Measurements from ENCODE around the gene RPRD2.
"Not testable (repeated sequence)": the region's sequence is repeated elsewhere in the genome, so short reads cannot be mapped to it uniquely, and the experiment has no call there.

RPRD2 gene

DNA sequence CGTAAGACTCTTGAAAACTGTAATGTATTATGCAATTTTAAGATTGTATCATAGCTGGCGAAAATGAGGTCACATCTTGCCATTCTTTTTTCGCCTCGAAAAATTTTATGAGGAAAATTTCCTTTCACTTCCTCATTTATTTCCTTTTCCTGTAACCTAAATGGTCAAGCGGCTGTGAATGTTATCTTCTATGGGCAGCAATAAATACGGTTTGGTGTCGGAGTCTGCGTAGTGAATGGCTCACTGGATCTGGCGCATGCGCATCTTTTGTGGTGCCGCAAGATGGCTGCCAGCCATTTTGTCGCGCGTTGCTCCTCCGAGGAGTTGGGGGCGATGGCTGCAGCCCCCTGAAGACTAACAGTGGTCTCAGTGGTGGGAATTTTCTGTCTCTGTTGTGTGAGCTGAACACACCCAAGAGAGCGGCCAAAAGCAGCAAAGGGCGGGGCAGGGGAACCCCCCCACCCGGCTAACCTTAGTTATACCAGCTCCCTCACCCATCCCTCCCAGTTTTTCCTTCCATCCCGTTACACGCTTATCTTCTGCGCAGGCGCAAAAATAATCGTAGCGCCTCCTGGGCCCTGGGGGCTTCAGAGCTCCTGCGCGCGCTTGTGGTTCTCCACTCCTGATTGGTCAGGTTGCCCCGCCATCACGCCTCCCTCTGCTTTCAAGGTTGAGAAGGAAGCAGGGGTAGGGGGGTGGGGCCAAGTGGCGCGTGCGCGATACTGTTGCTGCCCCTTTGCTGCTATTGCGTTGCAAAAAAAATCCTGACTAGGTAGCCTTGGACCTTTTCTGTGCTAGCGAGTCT lies at the start of gene RPRD2:
RPRD2 (plus strand) TSS at position 722 of the 805 bp plus-strand sequence. CDS start 568 bp downstream, outside the sequence.
- H3K4me3 ChIP-seq: peak within 1 kb of the TSS; percentile 71 to 82 (median 76)
- peak within 1 kb of the TSS; percentile 85 to 100 (median 94) for H3K27ac ChIP-seq

DNA sequence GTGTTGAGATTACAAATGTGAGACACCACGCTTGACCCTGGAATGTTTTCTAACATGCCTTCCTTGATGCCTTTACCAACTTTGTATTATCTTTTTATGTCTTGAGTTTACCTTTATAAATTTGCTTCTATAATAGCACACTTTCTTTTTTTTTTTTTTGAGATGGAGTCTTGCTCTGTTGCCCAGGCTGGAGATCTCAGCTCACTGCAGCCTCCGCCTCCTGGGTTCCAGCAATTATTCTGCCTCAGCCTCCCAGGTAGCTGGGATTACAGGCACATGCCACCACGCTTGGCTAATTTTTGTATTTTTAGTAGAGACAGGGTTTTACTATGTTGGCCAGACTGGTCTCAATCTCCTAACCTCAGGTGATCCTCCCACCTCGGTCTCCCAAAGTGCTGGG lies 49.3 kb upstream of the RPRD2 start:
- H3K4me3 ChIP-seq, H3K27ac ChIP-seq: not testable (repeated sequence)

- peak overlapping the region; percentile 51 to 88 (median 67) for H3K4me3 ChIP-seq
- H3K27ac ChIP-seq: peak overlapping the region in 20 of 21 experiments; percentile 22 to 96 (median 88)
These were observed 43.3 kb upstream of the RPRD2 start for GRCh38 chr1:150320667-150320978.

DNA sequence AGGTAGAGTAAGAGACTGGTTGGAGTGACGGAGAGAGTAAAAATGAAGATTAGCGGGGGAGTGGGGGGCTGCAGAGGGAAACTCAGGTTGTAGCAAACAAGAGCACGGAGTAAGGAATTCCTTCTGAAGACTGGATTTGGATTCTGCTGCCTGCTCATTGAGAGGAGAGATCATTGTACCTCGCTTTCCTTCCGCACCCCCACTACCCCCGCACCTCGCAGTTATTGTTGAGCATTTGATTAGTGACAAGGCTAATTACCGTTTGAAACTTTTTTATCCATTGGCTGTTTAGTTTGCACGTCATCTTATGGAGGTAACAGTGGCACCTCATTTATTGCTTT lies 42.2 kb upstream of the RPRD2 start:
- Histone ChIP-seq H3K27ac (peak overlapping the region in 20 of 21 experiments; percentile 32 to 96 (median 88)), H3K4me3 (peak overlapping the region; percentile 51 to 88 (median 67))

- Histone ChIP-seq H3K27ac (peak overlapping the region in 10 of 21 experiments; percentile 85 to 96 (median 89)), H3K4me3 (peak overlapping the region; percentile 51 to 88 (median 67))
These were observed 41.6 kb upstream of the RPRD2 start for GRCh38 chr1:150322310-150322709.

- no peak overlapping the region for H3K27ac ChIP-seq
- no peak overlapping the region for H3K4me3 ChIP-seq
These were observed 31.2 kb upstream of the RPRD2 start for GRCh38 chr1:150332651-150333290.

DNA sequence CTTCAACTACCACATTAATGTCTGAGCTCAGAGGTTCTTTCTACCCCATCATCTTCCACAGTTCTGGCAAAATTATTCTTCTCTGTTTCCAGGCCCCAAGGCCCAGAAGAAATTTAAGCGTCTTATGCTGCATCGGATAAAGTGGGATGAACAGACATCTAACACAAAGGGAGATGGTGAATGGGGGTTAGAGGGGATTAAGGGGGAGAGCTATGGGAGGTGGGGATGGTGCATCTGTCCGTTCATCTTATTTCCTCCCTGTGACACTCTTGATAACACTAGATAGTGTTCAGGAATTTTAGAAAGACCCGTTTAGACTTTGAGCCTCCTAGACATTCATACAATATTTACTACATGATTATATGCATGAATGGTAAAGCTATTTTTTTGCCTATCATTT lies 17.6 kb upstream of the RPRD2 start:
- Histone ChIP-seq H3K4me3 (no peak overlapping the region), H3K27ac (no peak overlapping the region)

DNA sequence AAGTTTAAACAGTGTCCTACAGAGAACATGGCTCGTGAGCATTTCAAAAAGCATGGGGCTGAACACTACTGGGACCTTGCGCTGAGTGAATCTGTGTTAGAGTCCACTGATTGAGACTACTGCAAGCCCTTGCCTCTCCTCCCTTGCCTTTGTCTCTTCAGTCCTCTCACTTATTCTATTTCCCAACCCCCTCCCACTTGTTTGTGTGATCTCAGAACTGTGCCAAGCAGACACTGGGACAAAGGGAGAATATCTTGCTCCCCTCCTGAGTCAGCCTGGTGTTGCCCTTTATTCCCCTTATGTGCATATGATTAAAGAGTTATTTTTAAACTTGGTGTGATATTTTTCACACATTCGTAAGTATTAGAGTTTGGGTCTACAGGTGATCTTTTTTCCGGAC lies 11.1 kb upstream of the RPRD2 start:
- Histone ChIP-seq H3K27ac (no peak overlapping the region), H3K4me3 (no peak overlapping the region)

GRCh38 chr1:150362721-150363425 lies 1.1 kb upstream of the RPRD2 start:
- Histone ChIP-seq H3K27ac (peak overlapping the region; percentile 29 to 100 (median 94)), H3K4me3 (peak overlapping the region; percentile 71 to 82 (median 76))

DNA sequence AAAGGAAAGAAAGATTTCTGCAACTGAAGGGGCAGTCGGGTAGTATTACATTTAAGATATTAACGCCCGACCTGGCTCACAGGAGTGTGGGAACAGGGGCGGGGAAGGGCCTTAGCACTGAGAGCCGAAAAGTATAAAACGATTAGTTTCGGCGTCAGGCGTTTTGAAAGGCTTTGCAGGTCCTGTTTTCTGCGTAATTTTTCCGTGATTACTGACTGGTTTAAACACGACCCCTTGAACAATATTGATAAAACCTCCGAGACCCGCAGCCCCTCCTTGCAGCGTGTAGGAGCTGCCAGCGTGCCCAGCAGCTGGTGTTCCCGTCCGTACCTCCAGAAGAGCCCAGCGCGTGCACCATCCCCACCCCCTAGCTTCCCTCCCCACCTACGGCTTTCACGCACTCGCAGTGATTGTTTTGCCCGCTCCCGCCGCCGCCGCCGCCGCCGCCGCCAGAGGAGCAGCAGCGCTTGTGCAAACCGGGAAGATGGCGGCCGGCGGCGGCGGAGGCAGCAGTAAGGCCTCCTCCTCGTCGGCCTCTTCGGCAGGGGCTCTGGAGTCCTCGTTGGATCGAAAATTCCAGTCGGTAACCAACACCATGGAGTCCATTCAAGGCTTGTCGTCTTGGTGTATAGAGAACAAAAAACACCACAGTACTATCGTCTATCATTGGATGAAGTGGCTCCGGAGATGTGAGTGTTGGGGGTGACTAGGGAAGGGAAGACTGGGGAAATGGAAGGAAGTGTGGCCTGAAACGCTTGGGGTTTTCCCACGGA lies 470 bp downstream of the RPRD2 start:
- Histone ChIP-seq H3K27ac (peak overlapping the region; percentile 73 to 100 (median 94)), H3K4me3 (peak overlapping the region; percentile 71 to 82 (median 76))

DNA sequence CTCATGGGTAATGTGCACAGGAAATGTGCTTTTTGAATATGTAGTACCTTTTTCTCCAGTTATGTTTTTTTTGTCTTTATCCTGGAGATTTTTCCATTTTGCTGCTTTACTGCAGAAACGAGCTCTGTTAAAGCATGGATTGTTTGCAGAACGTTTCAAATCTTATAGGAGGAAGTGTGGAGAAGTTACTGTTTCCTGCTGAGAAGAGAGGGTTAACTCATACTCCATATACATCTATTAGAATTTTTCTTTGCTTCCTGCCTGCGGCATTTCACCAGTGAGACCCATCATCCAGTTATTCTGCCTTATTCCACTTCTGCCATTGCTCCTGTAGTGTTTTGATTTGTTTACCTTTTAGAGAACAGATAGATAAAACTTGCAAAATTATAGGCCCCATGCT lies 2.0 kb downstream of the RPRD2 start:
- peak overlapping the region; percentile 71 to 82 (median 76) for H3K4me3 ChIP-seq
- H3K27ac ChIP-seq: peak overlapping the region in 19 of 21 experiments; percentile 85 to 100 (median 94)

DNA sequence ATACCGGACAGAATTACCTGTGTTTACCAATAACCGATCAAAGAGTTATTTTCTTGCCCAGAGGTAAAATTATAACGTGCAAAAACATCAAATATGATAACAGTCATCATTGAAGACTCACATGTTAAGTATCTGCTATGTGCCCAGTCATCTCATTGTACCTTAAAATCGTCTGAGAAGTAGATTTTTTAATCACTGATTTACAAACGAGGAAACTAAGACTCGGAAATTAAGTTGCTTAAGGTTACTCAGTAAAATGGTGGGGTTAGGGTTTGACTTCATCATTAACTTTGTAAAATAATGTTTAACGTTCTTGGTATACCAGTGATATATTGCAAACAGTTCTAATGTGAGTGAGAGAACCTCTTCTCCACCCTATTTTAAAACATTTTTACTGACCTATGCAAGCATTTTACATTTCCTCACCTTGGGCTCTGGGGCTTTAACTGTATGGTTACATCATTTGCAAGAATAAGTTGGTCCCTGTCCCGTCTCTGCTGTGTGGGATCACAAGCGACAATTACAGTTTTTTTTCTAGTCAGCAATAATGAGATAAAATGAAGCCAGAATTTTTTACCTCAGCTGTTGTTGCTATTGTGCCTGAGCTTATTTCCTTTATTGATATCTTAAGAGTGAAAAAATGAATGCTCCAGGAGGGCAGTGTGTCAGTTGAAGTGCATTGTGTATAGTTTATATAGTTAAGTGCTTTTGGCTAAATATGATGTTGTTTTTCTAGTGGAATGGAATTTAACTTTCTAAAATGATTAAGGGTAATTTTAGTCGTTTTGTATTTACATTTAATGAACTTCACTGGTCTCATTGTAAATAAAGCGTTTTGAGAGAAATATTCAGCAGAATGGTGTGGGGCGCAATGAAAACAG lies 2.7 kb downstream of the RPRD2 start:
- Histone ChIP-seq H3K27ac (peak overlapping the region in 11 of 21 experiments; percentile 2 to 100 (median 89)), H3K4me3 (peak overlapping the region; percentile 71 to 82 (median 76))

DNA sequence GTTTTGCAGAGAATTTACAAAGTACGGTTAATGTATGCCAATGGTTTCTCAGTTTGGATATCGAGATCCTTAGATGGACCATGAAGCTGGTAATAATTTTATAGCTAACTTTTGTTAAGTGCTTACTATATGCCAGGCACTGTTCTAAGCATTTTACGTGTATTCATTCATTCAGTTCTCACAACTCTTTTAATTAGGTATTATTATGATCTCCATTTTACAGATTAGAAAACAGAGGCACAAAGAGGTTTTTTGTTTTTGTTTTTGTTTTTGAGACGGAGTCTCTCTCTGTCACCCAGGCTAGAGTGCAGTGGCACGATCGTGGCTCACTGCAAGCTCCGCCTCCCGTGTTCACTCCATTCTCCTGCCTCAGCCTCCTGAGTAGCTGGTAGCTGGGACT lies 7.2 kb downstream of the RPRD2 start:
- no peak overlapping the region for H3K4me3 ChIP-seq
- H3K27ac ChIP-seq: no peak overlapping the region

DNA sequence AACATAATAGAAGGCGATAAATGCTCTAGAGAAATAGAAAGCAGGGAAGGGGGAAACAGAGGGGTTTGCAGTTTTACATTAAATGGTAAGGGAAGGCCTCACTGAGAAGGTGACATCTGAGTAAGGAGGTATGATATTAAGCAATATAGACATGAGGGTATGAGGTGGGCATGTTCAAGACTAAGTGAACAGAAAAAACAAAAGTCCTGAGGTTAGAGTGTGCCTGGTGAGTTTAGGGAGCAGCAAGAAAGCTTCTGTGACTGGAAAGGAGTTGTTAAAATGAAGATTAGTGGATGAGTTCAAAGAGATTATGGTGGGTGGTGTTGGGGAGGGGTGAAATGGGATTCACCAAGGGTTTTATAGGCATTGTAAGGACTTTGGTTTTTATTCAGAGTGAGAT lies 8.6 kb downstream of the RPRD2 start:
- no peak overlapping the region for H3K4me3 ChIP-seq
- H3K27ac ChIP-seq: no peak overlapping the region

GRCh38 chr1:150376110-150376509 lies 12.2 kb downstream of the RPRD2 start:
- H3K27ac ChIP-seq: peak overlapping the region in 2 of 21 experiments; percentile 22 to 25
- no peak overlapping the region for H3K4me3 ChIP-seq

DNA sequence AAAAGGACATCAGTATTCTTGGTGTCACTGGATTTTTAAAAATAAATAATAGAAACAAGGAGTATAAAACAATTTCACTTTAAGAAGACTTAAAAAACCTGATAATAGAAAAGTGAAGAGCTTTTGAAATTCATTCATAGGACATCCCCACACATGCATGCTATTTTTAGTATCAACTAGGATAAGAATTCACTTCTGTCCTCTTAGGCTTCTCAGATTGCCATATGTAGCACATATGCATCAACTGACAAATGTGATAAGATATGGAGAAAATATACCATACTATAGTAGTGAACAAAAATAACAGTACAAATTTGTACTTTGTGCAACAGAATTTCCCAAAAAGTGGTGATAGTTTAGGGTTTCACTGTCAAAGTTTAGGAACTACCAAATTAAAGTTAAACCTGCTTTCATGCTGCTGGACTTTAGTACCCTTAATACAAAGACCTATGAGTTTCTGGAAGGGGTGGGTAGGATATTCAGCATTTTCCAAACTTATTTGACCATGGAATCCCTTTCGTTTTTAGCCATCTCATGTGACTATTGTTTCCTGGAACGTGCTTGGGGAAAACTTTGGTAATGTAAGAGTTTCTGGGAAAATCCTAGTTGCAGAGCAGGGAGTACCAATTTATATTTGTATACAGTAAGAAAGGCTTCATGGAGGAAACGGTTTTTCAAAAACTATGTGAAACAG lies 19.8 kb downstream of the RPRD2 start:
- peak overlapping the region in 1 of 21 experiments; percentile 14 for H3K27ac ChIP-seq
- no peak overlapping the region for H3K4me3 ChIP-seq

- no peak overlapping the region for H3K4me3 ChIP-seq
- no peak overlapping the region for H3K27ac ChIP-seq
These were observed 21.8 kb downstream of the RPRD2 start for GRCh38 chr1:150385537-150386445.

Data from skin epidermis (tissue), 12 donors.